NCI-H446 treated with DMSO at 0.1 percent for 48 hours (cell line): ENCODE measurements around the gene STRC.
A peak's percentile ranks its signal among the peaks of the same experiment; 100 is the strongest.
"Not testable (repeated sequence)": the region's sequence is repeated elsewhere in the genome, so short reads cannot be mapped to it uniquely, and the experiment has no call there.

Experiments
- DNase-seq: peaks from one replicate; lab custom pipeline; 2025; lab: John Stamatoyannopoulos, UW

The STRC gene

GRCh38 chr15:43618700-43619099 is at the start of gene STRC:
STRC (minus strand) TSS chr15:43618800; CDS start chr15:43618722, 78 bp downstream.
- not testable (repeated sequence) for DNase-seq

- not testable (repeated sequence) for DNase-seq
Observed at GRCh38 chr15:43666177-43666576, 47.6 kb upstream of the STRC start.

GRCh38 chr15:43663333-43663732 is 44.7 kb upstream of the STRC start:
- not testable (repeated sequence) for DNase-seq

- not testable (repeated sequence) for DNase-seq
Observed at GRCh38 chr15:43662293-43662692, 43.7 kb upstream of the STRC start.

- DNase-seq: not testable (repeated sequence)
Observed at GRCh38 chr15:43659727-43660126, 41.1 kb upstream of the STRC start.

GRCh38 chr15:43649430-43649926 is 30.9 kb upstream of the STRC start:
- not testable (repeated sequence) for DNase-seq

- DNase-seq: no peak
Observed at GRCh38 chr15:43648649-43649429, 30.2 kb upstream of the STRC start, which contains the start of gene CATSPER2. CATSPER2 (minus strand) TSS chr15:43648844; CDS start chr15:43648061, 783 bp downstream.

GRCh38 chr15:43638464-43639204 is 20.0 kb upstream of the STRC start:
- not testable (repeated sequence) for DNase-seq

GRCh38 chr15:43626937-43627336 is 8.3 kb upstream of the STRC start:
- not testable (repeated sequence) for DNase-seq

GRCh38 chr15:43625106-43625505 is 6.5 kb upstream of the STRC start:
- no peak for DNase-seq

GRCh38 chr15:43622068-43622799 is 3.6 kb upstream of the STRC start:
- not testable (repeated sequence) for DNase-seq

GRCh38 chr15:43617750-43618149 is 850 bp downstream of the STRC start:
- DNase-seq: not testable (repeated sequence)

GRCh38 chr15:43602233-43602632 is 16.4 kb downstream of the STRC start:
- peak; percentile 40 for DNase-seq

- not testable (repeated sequence) for DNase-seq
Observed at GRCh38 chr15:43600200-43600599, 18.4 kb downstream of the STRC start.

- DNase-seq: not testable (repeated sequence)
Observed at GRCh38 chr15:43599131-43599530, 19.5 kb downstream of the STRC start.

- not testable (repeated sequence) for DNase-seq
Observed at GRCh38 chr15:43593328-43594190, 25.0 kb downstream of the STRC start, which contains the start of gene CKMT1B. CKMT1B (plus strand) TSS chr15:43594027; CDS start chr15:43594219, 192 bp downstream.

- not testable (repeated sequence) for DNase-seq
Observed at GRCh38 chr15:43592841-43593240, 25.8 kb downstream of the STRC start.

- not testable (repeated sequence) for DNase-seq
Observed at GRCh38 chr15:43589778-43590466, 28.7 kb downstream of the STRC start, which contains the start of gene PPIP5K1. PPIP5K1 (minus strand) TSS chr15:43590208; CDS start chr15:43584504, 5,704 bp downstream.

- not testable (repeated sequence) for DNase-seq
Observed at GRCh38 chr15:43574607-43575006, 44.0 kb downstream of the STRC start.

- not testable (repeated sequence) for DNase-seq
Observed at GRCh38 chr15:43566615-43567014, 52.0 kb downstream of the STRC start.
